Brain microvascular endothelial cell (primary cell): ENCODE data around the gene B3GAT3.

Experiments used
- DNase-seq: peaks from one replicate; pipeline ENCODE4 v3.0.0-alpha.2; 2020
- H3K27ac ChIP-seq: fragments of 250-450 bp; sonication (Bioruptor Pico); 2 replicates; pipeline ENCODE4 v1.5.1; 2020; ENCODE audit warnings: mild to moderate bottlenecking, moderate library complexity
- H3K27me3 ChIP-seq: fragments of 250-450 bp; sonication (Bioruptor Pico); replicated peaks from 2 replicates; pipeline ENCODE4 v1.5.1; 2020; ENCODE audit warnings: mild to moderate bottlenecking
- H3K36me3 ChIP-seq: fragments of 250-450 bp; sonication (Bioruptor Pico); replicated peaks from 2 replicates; pipeline ENCODE4 v1.5.1; 2020; ENCODE audit warnings: mild to moderate bottlenecking
- H3K4me3 ChIP-seq: 2 replicates; pipeline ENCODE4 v1.5.1; 2011; ENCODE audit warnings: low read depth, mild to moderate bottlenecking, control low read depth, low read length, moderate library complexity
- CTCF ChIP-seq: IDR thresholded peaks from 2 replicates; pipeline ENCODE4 v1.5.1; 2011; ENCODE audit warnings: low read depth, mild to moderate bottlenecking, moderate library complexity, low read length, control low read depth, inconsistent platforms; ENCODE audit errors: missing control alignments
- in situ Hi-C: cut with HindIII; loops from 2 replicates; pipeline ENCODE4 v1.10.0; 2017; ENCODE audit warnings: low sequenced_read_pairs, low pct_ligation_motif_present

B3GAT3 gene

GRCh38 chr11:62579252-62579651, 42.5 kb downstream of the B3GAT3 start:
- H3K36me3 ChIP-seq = peaks cover 20% of the 10 kb centered on the region
- in situ Hi-C loops = no loop called here
- H3K27me3 ChIP-seq = no peaks in the 10 kb centered on the region
- no peak for DNase-seq
- H3K27ac ChIP-seq = no peak overlapping the region
- no peak for TF ChIP-seq CTCF
- no peak overlapping the region for H3K4me3 ChIP-seq

DNA sequence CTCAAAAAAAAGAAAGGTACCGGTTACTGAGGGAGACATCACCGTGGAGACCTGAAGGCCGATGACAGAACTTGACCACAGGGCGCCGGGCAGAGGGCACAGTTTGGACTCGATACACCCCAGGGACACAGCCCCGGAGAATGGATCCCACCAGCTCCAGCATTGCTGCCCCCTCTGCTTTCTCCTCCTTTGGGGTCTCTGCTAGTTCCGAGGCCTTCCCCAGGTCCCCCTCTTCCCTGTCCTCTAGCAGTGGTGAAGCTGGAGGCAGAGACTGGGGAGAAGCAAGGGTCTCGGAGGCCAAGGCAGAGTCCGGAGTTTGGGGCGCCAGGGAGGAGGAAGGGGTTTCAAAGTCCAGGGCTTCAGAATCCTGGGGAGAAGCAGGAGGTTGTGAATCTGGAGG, 43.2 kb downstream of the B3GAT3 start:
- H3K27me3 ChIP-seq = no peaks in the 10 kb centered on the region
- H3K4me3 ChIP-seq = no peak overlapping the region
- H3K36me3 ChIP-seq = peaks cover 20% of the 10 kb centered on the region
- no peak overlapping the region for H3K27ac ChIP-seq
- no peak for TF ChIP-seq CTCF
- no peak for DNase-seq
- in situ Hi-C loops = no loop called here

DNA sequence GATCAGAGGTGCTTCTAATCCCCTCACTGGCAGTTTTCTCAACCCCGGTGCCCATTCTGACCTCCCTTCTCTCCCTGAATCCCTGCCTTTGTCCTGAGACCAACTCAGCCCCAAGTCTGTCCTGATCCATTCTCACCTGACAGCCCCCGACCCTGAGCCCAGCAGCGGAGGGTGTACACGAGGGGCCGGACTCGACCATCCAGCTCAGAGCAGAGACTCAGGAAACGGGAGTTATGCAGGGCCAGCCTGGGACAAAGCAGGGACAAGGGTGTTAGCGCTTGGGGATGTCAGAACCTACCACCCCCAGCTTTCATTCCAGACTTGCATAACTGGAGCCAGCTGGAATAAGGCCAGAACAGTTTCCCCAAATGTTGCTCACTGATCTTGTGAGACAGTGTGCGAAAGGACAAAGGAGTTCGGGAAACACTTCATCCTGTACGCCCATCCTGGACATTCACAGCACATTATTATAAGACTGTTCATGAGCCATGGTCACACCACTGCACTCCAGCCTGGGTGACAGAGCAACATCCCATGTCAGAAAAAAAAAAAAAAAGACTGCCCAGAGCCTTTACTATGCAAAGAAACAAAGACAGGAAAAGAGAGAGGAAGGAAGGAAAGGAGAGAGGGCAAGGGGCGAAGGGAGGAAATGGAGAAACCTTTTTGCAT, 44.6 kb downstream of the B3GAT3 start:
- no peak for DNase-seq
- Histone ChIP-seq H3K27ac (no peak overlapping the region), H3K36me3 (peaks cover 25% of the 10 kb centered on the region), H3K4me3 (no peak overlapping the region), H3K27me3 (no peaks in the 10 kb centered on the region)
- in situ Hi-C loops = no loop called here
- no peak for TF ChIP-seq CTCF

- in situ Hi-C loops = no loop called here
- DNase-seq = no peak
- Histone ChIP-seq H3K27ac (no peak overlapping the region), H3K4me3 (no peak overlapping the region), H3K36me3 (peaks cover 32% of the 10 kb centered on the region), H3K27me3 (no peaks in the 10 kb centered on the region)
- no peak for TF ChIP-seq CTCF
Observed at GRCh38 chr11:62575837-62576236, 45.9 kb downstream of the B3GAT3 start.

DNA sequence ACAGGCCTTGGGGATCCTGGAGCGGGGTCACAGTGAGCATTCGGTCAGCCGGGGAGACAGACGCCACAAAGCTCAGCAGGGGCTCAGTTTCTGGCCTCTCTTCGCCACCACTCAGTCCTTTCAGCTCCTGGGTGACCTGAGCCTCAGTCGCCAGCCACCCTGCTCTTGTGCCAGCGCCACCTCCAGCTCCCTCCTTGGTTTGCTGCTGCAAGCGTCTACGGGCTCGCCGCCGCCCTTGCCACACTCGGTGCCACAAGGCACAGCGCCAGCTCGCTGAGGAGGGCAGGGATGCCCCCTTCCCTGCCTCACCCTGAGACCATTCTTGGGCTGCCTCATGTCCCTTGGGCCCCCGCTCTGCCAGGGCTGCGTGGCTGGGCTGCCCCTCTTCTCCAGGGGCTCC, 46.6 kb downstream of the B3GAT3 start:
- DNase-seq = no peak
- peaks cover 37% of the 10 kb centered on the region for H3K36me3 ChIP-seq
- H3K27me3 ChIP-seq = no peaks in the 10 kb centered on the region
- no peak for TF ChIP-seq CTCF
- in situ Hi-C loops = no loop called here
- H3K27ac ChIP-seq = peak overlapping the region; percentile 90
- H3K4me3 ChIP-seq = peak overlapping the region; percentile 75

- Histone ChIP-seq H3K4me3 (peak overlapping the region; percentile 75), H3K27me3 (no peaks in the 10 kb centered on the region), H3K27ac (peak overlapping the region; percentile 90), H3K36me3 (peaks cover 40% of the 10 kb centered on the region)
- no peak for DNase-seq
- in situ Hi-C loops = loop anchor here (25.0 kb wide), 1 partner anchor 187 kb away; no protein-coding TSS in a partner anchor
- TF ChIP-seq CTCF = no peak
Observed at GRCh38 chr11:62574363-62575071, 47.3 kb downstream of the B3GAT3 start.
